Left forelimb (tissue), 1 donor: ENCODE data around the gene INKA1.
"Not testable (repeated sequence)": the region's sequence is repeated elsewhere in the genome, so short reads cannot be mapped to it uniquely, and the experiment has no call there.

Source experiments
- DNase-seq: peaks from one replicate; pipeline ENCODE4 v3.0.0-alpha.2; 2018; ENCODE audit warnings: low spot score

INKA1 gene

DNA sequence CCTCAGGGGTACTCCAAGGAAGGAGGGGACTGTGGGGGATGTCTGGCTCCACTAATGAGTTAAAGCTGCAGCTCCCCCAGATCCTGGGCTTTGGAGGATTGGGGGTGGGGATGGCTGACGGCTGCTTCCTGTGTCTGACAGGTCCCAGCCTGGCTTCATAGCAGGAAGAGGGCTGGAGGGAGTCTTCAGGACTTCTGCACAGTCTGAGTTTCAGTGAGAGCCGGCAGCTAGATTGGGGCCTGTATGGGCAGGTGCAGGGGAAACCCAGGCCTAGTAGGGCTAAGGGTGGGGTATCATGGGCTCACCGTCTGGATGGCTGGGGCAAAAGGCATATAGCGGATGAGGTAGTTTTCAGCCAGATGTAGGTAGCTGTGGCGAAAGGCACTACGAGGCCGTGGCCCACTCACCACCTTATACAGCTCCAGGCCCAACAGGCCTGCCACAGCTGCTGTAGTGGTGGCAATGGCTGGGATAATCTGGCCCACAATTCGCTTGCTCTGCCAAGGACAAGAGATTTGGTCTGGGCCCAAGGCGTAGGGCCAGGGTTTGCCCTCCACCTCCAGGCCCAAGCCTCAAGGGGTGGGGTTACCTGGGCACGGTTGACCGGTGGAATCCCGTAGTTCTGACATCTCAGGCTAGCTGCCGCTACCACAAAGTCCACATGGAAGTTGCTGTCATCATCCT is 4.5 kb downstream of the INKA1 start:
- no peak for DNase-seq

DNA sequence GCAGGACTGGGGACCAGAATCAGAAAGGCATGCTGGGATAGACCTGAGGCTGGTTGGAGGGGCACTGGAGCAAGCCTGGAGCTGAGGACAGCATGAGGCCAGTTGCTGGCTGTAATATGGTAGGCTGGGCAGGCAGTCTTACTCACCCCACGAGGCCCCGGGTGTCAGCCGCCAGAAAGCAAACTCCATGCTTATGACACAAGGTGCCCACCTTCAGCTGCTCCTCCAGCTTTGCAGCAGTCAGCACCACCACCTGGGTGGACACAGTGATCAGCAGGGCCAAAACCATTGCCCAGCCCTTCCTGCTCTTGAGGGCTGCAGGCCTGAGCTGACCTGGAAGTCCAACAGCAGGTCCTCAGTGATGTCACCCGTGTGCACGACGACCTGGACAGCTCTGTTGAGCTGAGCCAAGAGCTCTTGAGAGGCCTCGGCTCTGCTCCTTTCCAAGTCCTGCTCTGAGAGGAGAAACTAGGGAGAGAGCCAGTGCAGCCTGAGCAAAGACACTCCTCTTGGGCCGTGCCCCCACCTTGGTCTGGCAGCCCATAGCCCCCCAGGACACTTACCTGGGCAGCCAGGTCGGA is 9.9 kb downstream of the INKA1 start:
- no peak for DNase-seq

DNA sequence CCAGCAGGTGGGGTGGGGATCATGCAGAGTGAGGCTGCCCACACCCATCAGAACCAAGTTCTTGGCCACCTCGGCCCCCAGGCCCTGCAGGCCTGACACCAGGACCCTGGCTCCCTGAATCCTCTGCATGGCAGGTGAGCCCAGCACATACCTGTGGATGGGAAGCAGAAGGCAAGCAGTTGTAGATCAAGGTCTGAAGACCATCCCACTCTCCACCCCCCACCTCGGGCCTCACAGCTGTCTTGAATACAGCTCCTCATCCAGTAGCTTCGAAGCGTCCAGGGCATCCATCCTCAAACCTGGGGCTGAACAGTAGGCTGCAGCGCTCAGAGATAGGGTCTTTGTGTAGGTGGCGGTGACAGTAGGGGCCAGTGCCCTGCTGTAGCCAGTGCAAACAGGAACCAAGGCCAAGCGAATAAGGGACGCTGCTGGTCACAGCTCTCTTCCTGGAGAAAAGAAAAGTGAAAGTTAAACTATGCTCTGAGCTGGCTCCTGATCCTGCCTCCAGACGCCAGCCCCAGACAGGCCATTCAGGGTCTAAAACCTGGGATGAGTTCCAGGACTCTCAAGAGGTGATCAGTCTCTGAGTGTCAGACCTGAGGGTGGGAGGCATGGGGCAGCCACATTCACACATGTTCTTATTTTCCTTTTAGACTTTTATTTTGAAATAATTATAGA is 10.6 kb downstream of the INKA1 start, which contains the start of gene UBA7:
Gene UBA7 (minus strand): TSS at position 457 of the 678 bp plus-strand sequence. CDS start 166 bp downstream, at position 291.
- DNase-seq: no peak

DNA sequence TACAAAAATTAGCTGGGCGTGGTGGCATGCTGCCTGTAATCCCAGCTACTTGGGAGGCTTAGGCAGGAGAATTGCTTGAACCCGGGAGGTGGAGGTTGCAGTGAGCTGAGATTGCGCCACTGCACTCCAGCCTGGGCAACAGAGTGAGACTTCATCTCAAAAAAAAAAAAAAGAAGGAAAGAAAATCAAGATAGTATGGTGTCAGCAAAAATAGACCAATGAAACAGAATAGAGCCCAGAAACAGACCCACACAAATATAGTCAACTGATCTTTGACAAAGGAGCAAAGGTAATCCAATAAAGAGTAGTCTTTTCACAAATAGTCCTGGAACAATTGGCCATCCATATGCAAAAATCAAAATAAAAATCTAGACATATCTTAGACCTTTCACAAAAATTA is 20.1 kb downstream of the INKA1 start:
- not testable (repeated sequence) for DNase-seq

DNA sequence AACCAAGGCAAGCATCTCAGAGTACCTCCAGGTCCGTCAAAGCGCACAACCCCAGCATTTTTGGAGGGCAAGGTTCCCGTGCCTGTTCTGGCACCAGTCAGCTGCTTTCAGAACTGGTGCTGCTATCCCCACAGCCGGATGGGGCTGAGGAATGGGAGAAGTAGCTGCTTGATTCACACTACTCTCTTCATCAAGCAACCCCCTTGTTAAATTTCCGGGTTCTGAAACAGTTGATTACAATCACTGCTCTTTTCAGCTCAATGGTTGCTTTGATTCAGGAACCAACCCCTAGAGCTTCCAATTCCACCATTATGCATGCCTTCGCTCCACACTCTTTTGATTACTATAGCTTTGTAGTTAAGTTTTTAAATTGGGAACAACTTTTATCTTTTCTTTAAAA is 23.0 kb downstream of the INKA1 start:
- no peak for DNase-seq

DNA sequence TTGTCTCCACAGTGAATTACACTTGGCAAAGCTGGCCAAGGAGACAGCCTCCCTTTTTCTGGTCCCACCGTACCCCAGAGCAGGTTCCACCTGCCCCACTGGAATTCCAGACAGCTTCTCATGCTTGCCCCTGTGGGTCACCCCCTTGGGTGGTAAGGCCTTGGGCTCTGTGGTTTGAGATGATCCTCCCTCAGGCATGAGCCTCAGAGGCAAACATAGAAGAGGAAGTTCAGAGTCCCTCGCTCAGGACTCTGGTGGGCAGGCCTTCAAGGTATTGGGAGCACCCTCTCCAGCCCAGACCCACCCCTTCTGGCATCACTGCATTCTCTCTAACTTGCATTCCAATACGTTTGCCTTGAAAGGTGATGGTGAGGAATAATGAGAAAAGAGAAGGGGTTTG is 28.3 kb downstream of the INKA1 start:
- no peak for DNase-seq

DNA sequence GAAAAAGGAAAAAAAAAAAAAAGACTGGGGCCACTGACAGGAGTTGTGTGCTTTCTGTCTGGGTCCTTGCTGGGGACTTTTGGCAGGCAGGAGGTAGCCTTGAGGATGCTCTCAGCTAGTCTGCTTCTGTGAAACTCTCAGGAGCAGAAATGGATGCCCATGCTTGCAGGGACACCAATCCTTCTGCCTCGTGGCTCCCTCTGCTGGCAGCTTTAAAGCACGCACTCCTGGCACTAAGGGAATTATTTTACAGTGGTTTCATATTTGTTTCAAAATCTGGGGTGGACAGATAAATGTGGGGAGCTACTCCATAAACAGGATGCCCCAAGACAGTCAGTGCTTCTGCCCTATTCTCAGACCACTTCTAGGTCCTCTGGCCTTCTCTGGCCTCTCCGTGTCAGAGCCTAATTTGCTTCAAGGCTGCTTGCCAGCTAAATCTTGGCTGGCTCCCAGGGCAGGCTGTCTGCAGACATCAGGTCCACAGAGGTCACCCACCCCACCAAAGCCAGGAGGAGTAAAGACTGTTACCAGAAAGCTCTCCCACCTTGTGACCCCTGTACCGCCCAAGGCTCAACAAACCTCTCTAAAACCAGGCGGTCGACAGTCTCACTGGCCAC is 36.2 kb downstream of the INKA1 start:
- DNase-seq: peak; percentile 81

DNA sequence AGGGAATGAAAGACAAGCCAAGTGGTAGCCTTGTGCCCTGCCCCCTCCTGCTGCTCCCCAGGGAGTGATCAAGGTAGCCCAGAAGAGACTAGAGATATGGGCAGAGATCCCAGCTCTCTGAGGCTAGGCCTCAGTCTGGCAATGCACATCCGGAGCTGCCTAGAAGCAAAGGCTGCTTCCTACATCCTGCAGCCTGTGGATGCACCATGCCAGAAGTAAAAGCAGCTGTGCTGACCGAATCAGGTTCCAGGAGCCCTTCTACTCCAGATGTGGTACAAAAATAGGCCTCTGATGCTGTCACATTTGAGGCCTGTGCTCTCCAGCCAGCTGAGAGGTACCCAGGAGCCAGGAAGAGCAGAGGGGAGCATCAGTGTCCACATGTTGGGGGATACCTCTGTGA is 37.3 kb downstream of the INKA1 start:
- DNase-seq: peak; percentile 71

DNA sequence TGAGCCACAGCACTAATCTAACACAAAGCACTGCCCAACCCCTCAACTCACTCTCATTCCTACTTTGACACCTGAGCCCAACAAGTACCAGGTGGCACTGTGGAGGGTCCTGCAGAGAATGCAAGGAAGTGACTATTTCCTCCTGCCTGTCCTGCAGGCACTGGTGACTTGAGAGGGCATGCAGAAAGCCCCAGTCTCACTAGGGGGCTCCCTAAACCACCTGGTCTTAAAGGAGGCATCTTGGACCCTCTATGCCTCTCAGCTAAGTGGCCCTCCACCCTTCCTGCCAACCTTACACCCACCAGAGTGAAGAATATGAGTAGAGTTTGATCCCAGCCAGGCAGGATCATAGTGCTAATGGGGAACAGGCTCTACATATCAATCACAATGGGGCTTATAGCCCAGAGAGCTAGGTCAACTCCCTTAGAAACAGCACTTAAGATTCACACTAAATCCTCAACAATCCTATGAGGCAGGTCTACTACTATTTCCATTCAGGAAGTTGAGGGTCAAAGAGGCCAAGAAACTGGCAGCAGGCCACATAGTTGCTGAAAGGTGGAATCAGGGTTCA is 38.1 kb downstream of the INKA1 start:
- DNase-seq: no peak

DNA sequence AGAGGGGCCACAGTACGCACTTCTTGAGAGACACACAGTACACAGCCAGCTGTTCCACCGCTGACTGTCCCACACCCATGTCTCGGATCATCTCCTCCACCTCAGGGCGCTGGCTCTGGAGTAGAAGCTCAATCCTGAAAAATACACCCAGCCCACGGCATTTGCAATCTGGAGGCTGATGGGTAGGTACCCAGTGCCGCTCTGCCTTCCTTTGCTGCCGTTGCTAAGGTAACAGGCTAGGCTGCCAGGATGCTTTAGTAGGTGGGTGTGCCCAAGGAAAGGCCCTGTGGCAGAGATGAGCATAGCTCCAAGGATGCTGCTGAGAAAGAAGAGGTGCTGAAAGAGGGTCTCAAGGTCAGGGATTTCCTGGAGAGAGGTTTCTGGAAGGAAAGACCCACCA is 38.7 kb downstream of the INKA1 start:
- no peak for DNase-seq

DNA sequence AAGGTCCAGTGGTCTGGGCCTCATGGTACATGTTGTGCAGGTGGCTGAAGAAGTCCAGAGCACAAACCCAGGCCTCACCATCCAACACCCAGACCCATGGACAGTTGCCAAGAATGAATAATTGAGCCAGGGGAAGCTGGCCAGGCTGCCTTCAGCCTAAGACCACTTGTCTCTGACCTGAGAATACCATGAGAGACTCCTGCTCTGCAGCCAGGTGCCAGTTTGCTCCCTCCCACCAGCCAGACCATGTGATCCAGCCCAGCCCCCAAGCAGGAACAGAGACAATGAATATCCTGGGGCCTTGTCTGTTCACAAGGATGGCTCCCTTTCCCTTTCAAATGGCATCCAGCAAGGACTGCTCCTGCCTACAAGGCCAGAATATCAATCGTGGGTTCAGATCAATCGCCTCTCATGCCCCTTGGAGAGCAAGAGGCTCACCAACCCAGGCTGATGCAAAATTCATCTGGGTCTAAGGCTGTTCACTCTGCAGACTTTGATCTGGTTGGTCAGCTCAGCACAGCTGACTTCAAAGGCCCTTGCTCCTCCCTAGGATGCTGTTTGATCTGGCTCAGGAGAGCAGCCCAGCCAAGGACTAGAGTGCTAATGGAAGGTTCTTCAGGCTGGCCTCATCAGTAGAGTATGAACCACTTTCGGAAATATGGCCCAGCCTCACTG is 39.9 kb downstream of the INKA1 start:
- no peak for DNase-seq

DNA sequence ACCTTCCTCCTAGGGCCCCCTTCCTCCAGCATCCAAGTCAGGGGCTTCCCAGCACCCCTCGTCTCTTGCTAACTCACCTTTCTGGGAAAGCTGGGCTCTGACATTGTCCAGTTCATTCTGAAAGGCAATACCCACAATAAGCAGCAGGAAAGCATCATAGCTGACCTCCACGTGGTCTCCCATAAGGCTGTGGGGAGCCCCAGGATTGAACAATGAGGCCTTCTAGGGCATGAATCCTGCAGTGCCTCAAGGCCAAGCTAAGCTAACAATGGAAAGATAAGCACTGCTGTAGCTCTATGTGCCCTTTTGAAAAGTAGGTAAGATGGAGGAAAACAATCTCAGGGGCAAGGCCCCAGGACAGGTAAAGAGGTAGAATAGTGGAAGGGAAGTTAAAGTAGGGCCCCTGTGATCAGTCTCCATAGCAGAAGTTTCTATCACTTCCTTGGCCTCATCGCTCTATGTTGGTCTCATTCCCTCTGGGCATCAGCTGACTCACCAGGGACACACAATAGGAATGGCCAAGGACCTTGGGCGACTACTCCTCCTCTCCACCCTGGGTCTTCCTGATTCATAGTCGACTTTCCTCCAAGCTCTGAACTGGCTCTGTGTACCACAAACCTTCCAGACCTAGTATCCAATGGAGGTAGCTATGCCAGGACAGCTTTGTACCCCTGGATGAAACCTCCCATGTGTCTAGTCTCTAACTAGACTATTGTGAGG is 41.6 kb downstream of the INKA1 start:
- DNase-seq: no peak

DNA sequence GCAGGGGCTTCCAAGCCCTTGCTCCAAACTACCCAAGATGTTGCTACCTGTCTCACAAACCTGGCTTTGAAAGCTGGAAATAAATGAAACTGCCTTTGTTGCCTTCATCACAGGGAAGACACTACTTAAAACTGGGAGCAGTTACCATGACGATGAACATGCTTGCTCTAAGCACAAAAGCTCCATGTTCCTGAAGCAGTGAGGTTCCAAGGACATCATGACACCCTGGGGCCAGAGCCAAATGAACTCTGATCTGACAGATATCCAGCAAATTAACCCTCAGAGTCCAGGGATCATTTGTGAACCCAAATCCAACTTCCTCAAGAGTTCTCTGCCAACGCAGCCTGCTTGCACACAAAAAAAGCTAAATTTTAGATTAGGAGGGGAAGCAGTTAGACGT is 42.6 kb downstream of the INKA1 start:
- DNase-seq: no peak
